ENCODE results near the gene ZC3H10.

ZC3H10 gene

DNA sequence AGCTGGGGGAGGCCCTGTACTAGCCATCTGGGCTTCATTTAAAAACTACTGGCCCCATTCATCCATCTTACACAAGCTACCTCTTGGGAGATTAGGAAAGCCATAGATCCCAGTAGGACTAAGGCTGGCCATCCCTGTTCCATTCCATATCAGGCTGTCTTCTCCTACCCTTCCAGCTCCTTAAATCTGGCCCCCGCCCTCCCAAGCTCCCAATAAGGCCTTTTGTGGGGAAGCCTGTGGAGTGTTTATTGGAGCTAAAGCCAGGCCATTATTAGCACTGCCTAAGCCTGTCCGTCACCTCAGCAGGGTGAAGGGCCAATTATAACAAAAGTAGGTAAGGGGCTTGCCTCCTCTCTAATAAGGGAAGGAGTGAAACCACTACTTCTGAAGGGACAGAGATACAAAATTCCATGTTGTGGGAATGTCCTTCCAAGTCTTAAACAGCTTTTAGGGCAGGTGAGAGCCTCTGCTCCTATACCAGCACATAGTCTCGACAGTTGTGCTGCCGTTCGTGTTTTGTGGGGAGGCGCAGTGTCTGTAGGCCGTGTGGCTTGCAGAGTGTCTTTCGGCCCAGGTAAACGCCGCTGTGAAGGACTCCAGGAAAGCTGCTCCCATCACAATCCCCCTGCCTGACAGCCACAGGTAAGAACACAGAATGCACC, 43.8 kb downstream of the ZC3H10 start:
- no peak overlapping the region for H3K4me2 ChIP-seq (ENCODE audit: low read depth, low read length)

GRCh38 chr12:56162468-56163290, 44.6 kb downstream of the ZC3H10 start:
- Histone ChIP-seq H3K4me2 (ENCODE audit: low read depth, low read length) (no peak overlapping the region), H3K79me2 (ENCODE audit: low read length) (peaks cover 46% of the 10 kb centered on the region), H3K27me3 (replicated peaks; ENCODE audit: insufficient read depth, low read length) (no peaks in the 10 kb centered on the region), H3K27ac (ENCODE audit: low read length) (no peak overlapping the region), H3K9me2 (replicated peaks; ENCODE audit: insufficient read depth, low read length) (no peaks in the 10 kb centered on the region), H3K9ac (ENCODE audit: low read length) (no peak overlapping the region), H3K4me1 (ENCODE audit: low read length) (peaks cover 15% of the 10 kb centered on the region), H3K4me3 (ENCODE audit: low read length) (no peak overlapping the region), H3K36me3 (replicated peaks; ENCODE audit: insufficient read depth, low read length) (peaks cover 9% of the 10 kb centered on the region; the same call in 1 of the 2 replicates), H3F3A (ENCODE audit: insufficient read depth, low read length) (peaks cover 41% of the 10 kb centered on the region), H4K20me1 (ENCODE audit: insufficient read depth, low read length) (peaks cover 3% of the 10 kb centered on the region; the same call in 1 of the 2 replicates), H3K9me3 (replicated peaks; ENCODE audit: insufficient read depth, low read length) (no peaks in the 10 kb centered on the region), H2AFZ (ENCODE audit: low read length) (no peak overlapping the region)
- no peak for DNase-seq
- TF ChIP-seq, protein P1, sequence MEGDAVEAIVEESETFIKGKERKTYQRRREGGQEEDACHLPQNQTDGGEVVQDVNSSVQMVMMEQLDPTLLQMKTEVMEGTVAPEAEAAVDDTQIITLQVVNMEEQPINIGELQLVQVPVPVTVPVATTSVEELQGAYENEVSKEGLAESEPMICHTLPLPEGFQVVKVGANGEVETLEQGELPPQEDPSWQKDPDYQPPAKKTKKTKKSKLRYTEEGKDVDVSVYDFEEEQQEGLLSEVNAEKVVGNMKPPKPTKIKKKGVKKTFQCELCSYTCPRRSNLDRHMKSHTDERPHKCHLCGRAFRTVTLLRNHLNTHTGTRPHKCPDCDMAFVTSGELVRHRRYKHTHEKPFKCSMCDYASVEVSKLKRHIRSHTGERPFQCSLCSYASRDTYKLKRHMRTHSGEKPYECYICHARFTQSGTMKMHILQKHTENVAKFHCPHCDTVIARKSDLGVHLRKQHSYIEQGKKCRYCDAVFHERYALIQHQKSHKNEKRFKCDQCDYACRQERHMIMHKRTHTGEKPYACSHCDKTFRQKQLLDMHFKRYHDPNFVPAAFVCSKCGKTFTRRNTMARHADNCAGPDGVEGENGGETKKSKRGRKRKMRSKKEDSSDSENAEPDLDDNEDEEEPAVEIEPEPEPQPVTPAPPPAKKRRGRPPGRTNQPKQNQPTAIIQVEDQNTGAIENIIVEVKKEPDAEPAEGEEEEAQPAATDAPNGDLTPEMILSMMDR (IDR thresholded peaks at IDR 0.05; ENCODE audit: low read length) = no peak
- no peak for TF ChIP-seq EZH2phosphoT487 (IDR thresholded peaks at IDR 0.05; ENCODE audit: low read length)
- TF ChIP-seq EZH2 (optimal IDR thresholded peaks at IDR 0.05; ENCODE audit: low read depth, low read length) = no peak

More for the DNA sequence above, 43.8 kb downstream of the ZC3H10 start:
- peaks cover 3% of the 10 kb centered on the region; the same call in 1 of the 2 replicates for H4K20me1 ChIP-seq (ENCODE audit: insufficient read depth, low read length)
- H3K9me3 ChIP-seq (replicated peaks; ENCODE audit: insufficient read depth, low read length) = no peaks in the 10 kb centered on the region
- TF ChIP-seq, protein P1 (IDR thresholded peaks at IDR 0.05; ENCODE audit: low read length) = no peak
- TF ChIP-seq EZH2phosphoT487 (IDR thresholded peaks at IDR 0.05; ENCODE audit: low read length) (no peak), EZH2 (optimal IDR thresholded peaks at IDR 0.05; ENCODE audit: low read depth, low read length) (no peak)
- peaks cover 9% of the 10 kb centered on the region; the same call in 1 of the 2 replicates for H3K36me3 ChIP-seq (replicated peaks; ENCODE audit: insufficient read depth, low read length)
- no peak for DNase-seq
- H3K27me3 ChIP-seq (replicated peaks; ENCODE audit: insufficient read depth, low read length) = no peaks in the 10 kb centered on the region
- H3F3A ChIP-seq (ENCODE audit: insufficient read depth, low read length) = peaks cover 49% of the 10 kb centered on the region
- peaks cover 18% of the 10 kb centered on the region for H3K4me1 ChIP-seq (ENCODE audit: low read length)
- H3K9me2 ChIP-seq (replicated peaks; ENCODE audit: insufficient read depth, low read length) = no peaks in the 10 kb centered on the region
- H2AFZ ChIP-seq (ENCODE audit: low read length) = no peak overlapping the region
- H3K9ac ChIP-seq (ENCODE audit: low read length) = no peak overlapping the region
- H3K79me2 ChIP-seq (ENCODE audit: low read length) = peaks cover 50% of the 10 kb centered on the region
- no peak overlapping the region for H3K27ac ChIP-seq (ENCODE audit: low read length)
- H3K4me3 ChIP-seq (ENCODE audit: low read length) = no peak overlapping the region

- Histone ChIP-seq H3K4me2 (ENCODE audit: low read depth, low read length) (no peak overlapping the region), H3K9ac (ENCODE audit: low read length) (no peak overlapping the region), H3K27me3 (replicated peaks; ENCODE audit: insufficient read depth, low read length) (no peaks in the 10 kb centered on the region), H4K20me1 (ENCODE audit: insufficient read depth, low read length) (peaks cover 3% of the 10 kb centered on the region; the same call in 1 of the 2 replicates), H3K4me3 (ENCODE audit: low read length) (no peak overlapping the region), H3K9me3 (replicated peaks; ENCODE audit: insufficient read depth, low read length) (no peaks in the 10 kb centered on the region), H3K27ac (ENCODE audit: low read length) (no peak overlapping the region), H2AFZ (ENCODE audit: low read length) (no peak overlapping the region), H3K79me2 (ENCODE audit: low read length) (peaks cover 40% of the 10 kb centered on the region), H3K9me2 (replicated peaks; ENCODE audit: insufficient read depth, low read length) (no peaks in the 10 kb centered on the region), H3K36me3 (replicated peaks; ENCODE audit: insufficient read depth, low read length) (peaks cover 9% of the 10 kb centered on the region; the same call in 1 of the 2 replicates), H3F3A (ENCODE audit: insufficient read depth, low read length) (peaks cover 34% of the 10 kb centered on the region), H3K4me1 (ENCODE audit: low read length) (peaks cover 15% of the 10 kb centered on the region)
- no peak for DNase-seq
- TF ChIP-seq EZH2 (optimal IDR thresholded peaks at IDR 0.05; ENCODE audit: low read depth, low read length) (no peak), EZH2phosphoT487 (IDR thresholded peaks at IDR 0.05; ENCODE audit: low read length) (no peak)
- TF ChIP-seq, protein P1 (IDR thresholded peaks at IDR 0.05; ENCODE audit: low read length) = no peak
Measured at GRCh38 chr12:56163533-56164344, 45.7 kb downstream of the ZC3H10 start.
